Suppressor macrophage treated with lipopolysaccharide for 4 hours (primary cell): ENCODE results near the gene RAD51B.

Experiments used
- DNase-seq: peaks from one replicate; pipeline ENCODE4 v3.0.0-alpha.2; 2020

The RAD51B gene

GRCh38 chr14:68458253-68458652 lies 638.7 kb downstream of the RAD51B start:
- no peak for DNase-seq

GRCh38 chr14:68458840-68459469 lies 639.4 kb downstream of the RAD51B start:
- DNase-seq, result no peak

DNA sequence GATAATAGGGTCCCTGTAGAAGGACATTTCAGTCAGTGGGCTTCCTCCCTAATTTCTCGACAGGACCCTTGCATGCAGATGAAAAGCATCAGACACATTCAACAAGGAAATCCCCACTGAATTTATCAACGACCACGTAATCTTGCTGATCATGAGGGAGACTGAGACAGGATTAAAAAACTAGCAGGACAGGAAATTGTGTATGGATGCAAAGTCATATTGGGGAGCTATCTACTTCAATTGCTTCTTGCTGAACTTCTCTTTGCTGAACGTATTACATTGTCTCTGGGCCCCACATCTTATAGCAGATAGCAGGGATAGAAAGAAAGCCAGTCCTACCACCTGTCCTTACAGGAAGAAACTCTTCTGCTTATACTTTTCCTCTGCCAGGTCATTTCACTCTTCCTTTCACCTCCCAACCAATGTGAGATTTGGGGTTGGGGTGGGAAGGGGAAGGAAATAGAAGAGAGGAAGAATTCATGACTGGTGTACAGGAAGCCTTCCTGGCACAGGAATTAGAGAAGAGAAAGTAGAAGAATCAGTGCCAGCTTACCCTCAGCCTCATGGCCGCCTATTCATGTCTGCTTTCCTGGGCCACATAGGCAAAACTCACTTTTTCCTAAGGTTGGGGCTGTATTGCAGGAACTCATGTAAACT lies 640.0 kb downstream of the RAD51B start:
- DNase-seq, result peak; percentile 44

DNA sequence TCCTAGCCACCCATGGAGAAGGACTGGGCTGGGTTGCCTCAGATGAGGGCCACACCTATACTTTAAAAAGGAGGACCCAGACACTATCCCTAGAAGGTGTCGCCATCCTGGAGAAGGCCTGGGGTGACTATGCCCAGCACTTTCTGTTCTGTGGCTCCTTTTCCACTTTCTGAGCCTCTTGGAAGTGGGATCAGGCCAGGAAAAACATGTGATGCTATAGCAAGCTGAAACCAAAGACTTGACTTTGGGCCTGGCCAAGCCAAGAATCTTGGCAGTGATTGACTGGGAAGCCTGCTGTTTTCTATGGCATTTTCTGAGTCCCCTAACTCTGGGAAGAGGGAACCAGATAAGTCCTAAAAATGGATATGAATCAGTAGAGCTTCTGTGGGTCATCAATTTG lies 641.0 kb downstream of the RAD51B start:
- DNase-seq, result no peak

DNA sequence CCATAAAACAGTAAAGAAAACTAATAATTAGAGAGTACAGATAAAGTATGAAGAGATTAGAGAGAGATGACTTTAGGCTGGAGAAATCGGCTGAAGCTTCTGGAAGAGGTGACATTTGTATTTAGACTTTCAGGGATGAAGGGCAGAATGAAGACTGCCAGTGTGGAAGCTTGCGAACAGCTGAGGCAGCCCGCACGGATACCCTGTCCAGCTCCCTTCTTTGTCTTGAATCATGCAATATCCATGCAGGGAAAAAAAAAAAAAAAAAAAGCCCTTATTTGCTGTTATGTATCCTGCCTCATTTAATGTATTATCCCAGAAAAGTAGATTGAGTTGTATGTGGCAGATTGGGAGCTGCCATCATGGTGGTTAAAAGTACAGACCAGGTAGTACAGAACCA lies 641.5 kb downstream of the RAD51B start:
- no peak for DNase-seq

DNA sequence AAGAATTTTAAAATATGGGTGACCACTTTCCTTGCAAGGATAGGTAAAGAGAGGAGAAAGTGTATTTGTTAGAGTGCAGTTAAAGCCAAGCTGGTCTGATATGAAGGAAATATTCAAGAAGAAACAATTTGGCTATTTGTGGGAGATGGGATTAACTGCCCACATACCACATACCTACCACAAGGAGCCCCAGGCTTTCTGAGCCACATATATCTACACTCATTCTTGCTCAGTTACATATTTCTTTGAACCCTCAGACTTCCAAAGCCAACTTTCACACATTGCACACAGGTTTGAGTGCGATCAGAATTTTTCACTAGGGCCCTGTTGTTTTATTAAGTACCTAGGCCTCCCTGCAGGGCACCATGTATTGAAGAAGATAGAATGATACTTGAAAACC lies 643.1 kb downstream of the RAD51B start:
- DNase-seq, result no peak

GRCh38 chr14:68463299-68463698 lies 643.7 kb downstream of the RAD51B start:
- no peak for DNase-seq

- no peak for DNase-seq
These were observed 644.3 kb downstream of the RAD51B start for GRCh38 chr14:68463705-68464374.

DNA sequence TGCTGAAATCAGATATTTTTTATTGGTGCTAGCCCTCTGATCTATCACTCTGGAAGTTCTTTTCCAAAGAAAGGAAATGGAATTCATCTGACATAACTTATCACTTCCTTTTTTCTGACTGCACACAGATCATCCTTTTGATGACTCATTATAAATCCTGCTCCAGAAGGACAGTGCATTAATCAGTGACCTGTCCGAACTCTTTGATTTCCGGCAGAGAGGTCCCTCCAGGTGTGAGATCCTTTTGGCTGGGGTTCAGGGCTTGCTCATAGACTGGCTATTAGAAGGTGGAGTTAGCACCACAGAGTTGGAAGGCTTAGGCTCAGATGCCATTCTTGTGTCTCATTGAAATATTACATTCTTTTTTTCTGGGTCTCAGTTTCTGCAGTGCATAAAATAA lies 645.1 kb downstream of the RAD51B start:
- DNase-seq, result peak; percentile 50

- peak; percentile 74 for DNase-seq
These were observed 647.0 kb downstream of the RAD51B start for GRCh38 chr14:68466491-68466977.

GRCh38 chr14:68467425-68467824 lies 647.8 kb downstream of the RAD51B start:
- no peak for DNase-seq

- peak; percentile 41 for DNase-seq
These were observed 649.0 kb downstream of the RAD51B start for GRCh38 chr14:68468437-68469207.

DNA sequence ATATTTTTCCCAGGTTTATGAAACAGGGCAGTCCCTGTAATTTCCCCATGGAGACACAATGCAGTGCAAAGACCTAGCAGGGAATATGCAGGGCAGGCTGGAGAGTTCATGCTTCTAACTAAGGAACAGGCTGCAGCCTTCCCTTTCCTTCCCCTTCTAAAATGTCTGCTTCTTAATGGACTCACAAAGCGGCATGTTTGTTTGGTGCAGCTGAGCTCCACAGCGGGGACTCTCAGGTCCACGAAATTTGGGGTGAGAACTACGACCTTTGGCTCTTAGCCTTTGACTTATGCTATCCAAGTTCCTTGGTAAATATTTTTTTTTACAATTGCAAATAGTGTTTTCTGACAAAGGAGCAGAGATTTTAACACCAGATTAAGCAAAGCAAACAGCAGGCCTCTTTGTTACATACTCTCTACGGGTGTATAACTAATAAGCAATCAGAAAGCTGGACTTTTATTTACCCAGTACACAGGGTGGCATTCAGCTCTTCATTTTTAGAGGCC lies 649.7 kb downstream of the RAD51B start:
- DNase-seq, result no peak

GRCh38 chr14:68470361-68470760 lies 650.8 kb downstream of the RAD51B start:
- peak; percentile 46 for DNase-seq

- DNase-seq, result peak; percentile 54
These were observed 651.7 kb downstream of the RAD51B start for GRCh38 chr14:68471029-68471963.

GRCh38 chr14:68471964-68472508 lies 652.5 kb downstream of the RAD51B start:
- no peak for DNase-seq

DNA sequence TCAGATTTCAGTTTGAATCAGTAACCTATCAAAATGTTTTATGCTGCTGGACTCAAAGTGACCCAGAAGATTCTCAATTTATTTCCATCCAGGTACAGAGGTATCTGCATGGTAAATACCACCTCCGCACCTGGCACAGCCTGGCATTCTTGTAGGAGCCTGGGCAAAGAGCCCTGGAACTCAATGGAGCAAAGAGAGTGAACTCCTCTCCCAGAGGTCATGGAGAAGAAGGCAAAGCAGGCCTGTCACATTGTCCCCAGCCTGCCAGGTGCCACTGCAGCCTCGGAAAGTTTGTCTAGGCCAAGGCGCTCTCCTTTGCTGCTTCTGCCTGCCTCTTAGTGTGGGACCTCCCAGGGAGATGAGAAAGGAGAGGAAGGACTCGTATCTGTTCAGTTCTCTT lies 653.5 kb downstream of the RAD51B start:
- DNase-seq, result no peak

GRCh38 chr14:68473794-68474193 lies 654.2 kb downstream of the RAD51B start:
- peak; percentile 37 for DNase-seq

DNA sequence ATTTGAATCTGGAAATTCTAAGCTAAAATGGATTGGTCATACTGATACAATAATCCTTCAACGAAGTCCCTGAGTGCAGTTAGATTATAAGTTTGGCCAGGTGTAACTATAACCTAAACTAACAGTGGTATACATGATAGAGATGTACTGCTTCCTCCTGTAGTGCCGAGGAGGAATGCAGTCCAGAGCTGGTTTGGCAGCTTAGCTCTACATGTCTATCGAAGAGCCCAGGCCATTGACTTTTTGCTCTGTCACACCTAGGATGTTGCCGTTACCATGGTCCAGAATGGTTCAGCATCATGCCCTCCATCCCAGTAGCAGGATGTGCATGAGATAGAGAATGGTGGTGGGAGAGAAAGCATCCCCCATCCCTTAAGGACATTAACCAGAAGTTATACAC lies 655.2 kb downstream of the RAD51B start:
- no peak for DNase-seq

- no peak for DNase-seq
These were observed 656.2 kb downstream of the RAD51B start for GRCh38 chr14:68475802-68476201.
